Epithelial cell of proximal tubule (primary cell): ENCODE results near the gene PLXNB3. TPM values are rescaled to one million over a fixed set of nuclear protein-coding genes. Genes with fewer than 3 reads are reported as not detected.
"Not testable (repeated sequence)": the region's sequence is repeated elsewhere in the genome, so short reads cannot be mapped to it uniquely, and the experiment has no call there.

Source experiments
- DNase-seq: peaks from one replicate; pipeline ENCODE4 v3.0.0-alpha.2; 2011; ENCODE audit warnings: low read depth
- H3K4me3 ChIP-seq: 2 replicates; pipeline ENCODE4 v1.5.1; 2011; ENCODE audit warnings: low read depth, mild to moderate bottlenecking, low read length
- CTCF ChIP-seq: conservative IDR thresholded peaks from 2 replicates; pipeline ENCODE4 v1.5.1; 2012; ENCODE audit warnings: low read depth, mild to moderate bottlenecking, low read length
- total RNA-seq: library from RNA; depleted of rRNA; stranded (reverse); fragments of >200 nt; gene quantifications from 2 replicates; pipeline ENCODE4 v1.2.3, GENCODE V29; 2015

The PLXNB3 gene
- total RNA-seq, 1 donor from 2014 or later: 7.4 TPM

GRCh38 chrX:153739754-153740486 lies 24.1 kb upstream of the PLXNB3 start:
- TF ChIP-seq CTCF: no peak
- no peak overlapping the region for H3K4me3 ChIP-seq
- DNase-seq: no peak

- H3K4me3 ChIP-seq: no peak overlapping the region
- no peak for DNase-seq
- TF ChIP-seq CTCF: no peak
Measured at GRCh38 chrX:153740631-153741222, 23.3 kb upstream of the PLXNB3 start.

- DNase-seq: no peak
- no peak for TF ChIP-seq CTCF
- no peak overlapping the region for H3K4me3 ChIP-seq
Measured at GRCh38 chrX:153741446-153741845, 22.6 kb upstream of the PLXNB3 start.

GRCh38 chrX:153742111-153742510 lies 21.9 kb upstream of the PLXNB3 start:
- not testable (repeated sequence) for DNase-seq, H3K4me3 ChIP-seq

GRCh38 chrX:153742796-153743467 lies 21.1 kb upstream of the PLXNB3 start:
- DNase-seq, H3K4me3 ChIP-seq: not testable (repeated sequence)

GRCh38 chrX:153743468-153744209 lies 20.4 kb upstream of the PLXNB3 start:
- DNase-seq: not testable (repeated sequence)

GRCh38 chrX:153744210-153745066 lies 19.6 kb upstream of the PLXNB3 start:
- H3K4me3 ChIP-seq: no peak overlapping the region
- DNase-seq: no peak

More at GRCh38 chrX:153743468-153744209, 20.4 kb upstream of the PLXNB3 start:
- not testable (repeated sequence) for H3K4me3 ChIP-seq

GRCh38 chrX:153745067-153745433 lies 19.0 kb upstream of the PLXNB3 start:
- DNase-seq, H3K4me3 ChIP-seq: not testable (repeated sequence)

More at GRCh38 chrX:153744210-153745066, 19.6 kb upstream of the PLXNB3 start:
- peak; percentile 34 for TF ChIP-seq CTCF
